ENCODE measurements around the gene BIK.

GRCh38 chr22:43113526-43114251 is 3.1 kb downstream of the BIK start:
- TF ChIP-seq GATA2 (IDR thresholded peaks at IDR 0.05; ENCODE audit: low read depth, low read length), result no peak
- no peak for TF ChIP-seq GATA3 (IDR thresholded peaks at IDR 0.05; ENCODE audit: low read depth, low read length)

All from SH-SY5Y (cell line).